Ishikawa (cell line): ENCODE results near the gene APPL2.

Experiments
- CEBPB ChIP-seq: IDR thresholded peaks from 2 replicates; pipeline ENCODE4 v1.6.1; 2012
- CREB1 ChIP-seq: IDR thresholded peaks from 2 replicates; pipeline ENCODE4 v1.6.1; 2012; ENCODE audit warnings: low read depth
- EP300 ChIP-seq: IDR thresholded peaks from 2 replicates; pipeline ENCODE4 v1.6.1; 2012; ENCODE audit warnings: borderline replicate concordance
- FOXM1 ChIP-seq: IDR thresholded peaks from 2 replicates; pipeline ENCODE4 v1.6.1; 2012; ENCODE audit warnings: low read depth, borderline replicate concordance
- RAD21 ChIP-seq: IDR thresholded peaks from 2 replicates; pipeline ENCODE4 v1.6.1; 2012; ENCODE audit warnings: low read depth
- TAF1 ChIP-seq: IDR thresholded peaks from 2 replicates; pipeline ENCODE4 v1.6.1; 2012; ENCODE audit warnings: low read depth, mild to moderate bottlenecking
- YY1 ChIP-seq: IDR thresholded peaks from 2 replicates; pipeline ENCODE4 v1.6.1; 2012; ENCODE audit warnings: low read depth
- ZBTB7A ChIP-seq: IDR thresholded peaks from 2 replicates; pipeline ENCODE4 v1.6.1; 2012; ENCODE audit warnings: low read depth
- TF ChIP-seq, protein P1 (sequence below): IDR thresholded peaks from 2 replicates; pipeline ENCODE4 v1.6.1; 2012
- TF ChIP-seq, protein P2 (sequence below): IDR thresholded peaks from 2 replicates; pipeline ENCODE4 v1.6.1; 2012; ENCODE audit warnings: low read depth, mild to moderate bottlenecking

DNA sequence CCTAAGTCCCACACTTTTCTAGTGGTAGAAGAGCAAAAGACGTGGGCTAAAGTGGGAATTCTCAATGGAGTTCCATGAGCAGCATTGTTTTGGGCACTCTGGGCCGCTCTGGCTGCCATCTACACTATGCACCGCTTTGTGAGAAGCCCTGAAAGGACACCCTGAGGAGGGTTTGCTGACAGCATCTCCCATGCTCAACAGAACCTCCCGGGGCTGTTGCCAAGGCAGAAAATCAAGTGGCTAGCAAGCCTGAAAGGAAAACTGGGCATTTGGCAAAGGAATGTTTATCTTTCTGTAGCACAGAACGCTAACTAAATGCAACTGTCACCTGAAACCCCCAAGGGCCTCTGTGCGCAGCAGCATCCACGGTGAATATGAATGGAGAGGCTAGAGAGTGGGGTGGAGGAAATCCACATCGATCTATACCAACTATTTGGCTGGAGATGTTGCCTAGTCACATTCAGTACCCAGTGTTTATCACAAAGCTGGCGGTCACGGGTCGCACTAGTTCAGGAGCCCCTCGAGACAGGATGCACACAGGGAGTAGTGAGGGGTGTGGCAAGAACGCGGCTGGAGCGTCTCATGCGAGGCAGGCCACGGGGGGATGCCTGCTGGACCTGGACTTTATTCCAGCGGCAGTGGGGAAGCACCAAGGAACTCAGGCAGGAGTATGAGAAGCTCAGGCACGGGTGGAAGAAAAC lies 14.2 kb downstream of the APPL2 start:
- no peak for TF ChIP-seq EP300
- no peak for TF ChIP-seq TAF1
- TF ChIP-seq ZBTB7A, result no peak
- no peak for TF ChIP-seq YY1
- TF ChIP-seq FOXM1, result no peak
- TF ChIP-seq, protein P1, sequence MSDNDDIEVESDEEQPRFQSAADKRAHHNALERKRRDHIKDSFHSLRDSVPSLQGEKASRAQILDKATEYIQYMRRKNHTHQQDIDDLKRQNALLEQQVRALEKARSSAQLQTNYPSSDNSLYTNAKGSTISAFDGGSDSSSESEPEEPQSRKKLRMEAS, result no peak
- no peak for TF ChIP-seq CREB1
- TF ChIP-seq RAD21, result no peak
- TF ChIP-seq, protein P2, sequence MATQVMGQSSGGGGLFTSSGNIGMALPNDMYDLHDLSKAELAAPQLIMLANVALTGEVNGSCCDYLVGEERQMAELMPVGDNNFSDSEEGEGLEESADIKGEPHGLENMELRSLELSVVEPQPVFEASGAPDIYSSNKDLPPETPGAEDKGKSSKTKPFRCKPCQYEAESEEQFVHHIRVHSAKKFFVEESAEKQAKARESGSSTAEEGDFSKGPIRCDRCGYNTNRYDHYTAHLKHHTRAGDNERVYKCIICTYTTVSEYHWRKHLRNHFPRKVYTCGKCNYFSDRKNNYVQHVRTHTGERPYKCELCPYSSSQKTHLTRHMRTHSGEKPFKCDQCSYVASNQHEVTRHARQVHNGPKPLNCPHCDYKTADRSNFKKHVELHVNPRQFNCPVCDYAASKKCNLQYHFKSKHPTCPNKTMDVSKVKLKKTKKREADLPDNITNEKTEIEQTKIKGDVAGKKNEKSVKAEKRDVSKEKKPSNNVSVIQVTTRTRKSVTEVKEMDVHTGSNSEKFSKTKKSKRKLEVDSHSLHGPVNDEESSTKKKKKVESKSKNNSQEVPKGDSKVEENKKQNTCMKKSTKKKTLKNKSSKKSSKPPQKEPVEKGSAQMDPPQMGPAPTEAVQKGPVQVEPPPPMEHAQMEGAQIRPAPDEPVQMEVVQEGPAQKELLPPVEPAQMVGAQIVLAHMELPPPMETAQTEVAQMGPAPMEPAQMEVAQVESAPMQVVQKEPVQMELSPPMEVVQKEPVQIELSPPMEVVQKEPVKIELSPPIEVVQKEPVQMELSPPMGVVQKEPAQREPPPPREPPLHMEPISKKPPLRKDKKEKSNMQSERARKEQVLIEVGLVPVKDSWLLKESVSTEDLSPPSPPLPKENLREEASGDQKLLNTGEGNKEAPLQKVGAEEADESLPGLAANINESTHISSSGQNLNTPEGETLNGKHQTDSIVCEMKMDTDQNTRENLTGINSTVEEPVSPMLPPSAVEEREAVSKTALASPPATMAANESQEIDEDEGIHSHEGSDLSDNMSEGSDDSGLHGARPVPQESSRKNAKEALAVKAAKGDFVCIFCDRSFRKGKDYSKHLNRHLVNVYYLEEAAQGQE, result no peak
- TF ChIP-seq CEBPB, result no peak
